HG02884 (cell line): Measurements from ENCODE around the gene RAP1GAP2.
"Not testable (repeated sequence)": the region's sequence is repeated elsewhere in the genome, so short reads cannot be mapped to it uniquely, and the experiment has no call there.

Source experiments
- ATAC-seq: cut with Tn5 transposase; IDR thresholded peaks from one replicate; pipeline ENCODE4 v1.9.1; 2021; ENCODE audit warnings: mild to moderate bottlenecking, moderate library complexity; ENCODE audit not compliant: unreplicated experiment

The RAP1GAP2 gene

GRCh38 chr17:2796164-2797125 lies at the start of gene RAP1GAP2:
Gene RAP1GAP2 (plus strand): TSS chr17:2796438. CDS start chr17:2796528, 90 bp downstream.
- no peak for ATAC-seq

- no peak for ATAC-seq
Observed at GRCh38 chr17:2749058-2749783, 47.0 kb upstream of the RAP1GAP2 start, which contains the start of gene CCDC92B. Gene CCDC92B (minus strand): TSS chr17:2749652. CDS start chr17:2735145, 14,507 bp downstream.

- no peak for ATAC-seq
Observed at GRCh38 chr17:2749784-2750181, 46.5 kb upstream of the RAP1GAP2 start.

- no peak for ATAC-seq
Observed at GRCh38 chr17:2750721-2751120, 45.5 kb upstream of the RAP1GAP2 start.

GRCh38 chr17:2751491-2751890 lies 44.7 kb upstream of the RAP1GAP2 start:
- no peak for ATAC-seq

GRCh38 chr17:2755891-2756724 lies 40.1 kb upstream of the RAP1GAP2 start:
- ATAC-seq: no peak

GRCh38 chr17:2758870-2759269 lies 37.4 kb upstream of the RAP1GAP2 start:
- no peak for ATAC-seq

GRCh38 chr17:2770129-2770528 lies 26.1 kb upstream of the RAP1GAP2 start:
- no peak for ATAC-seq

- ATAC-seq: no peak
Observed at GRCh38 chr17:2775206-2775605, 21.0 kb upstream of the RAP1GAP2 start.

- ATAC-seq: no peak
Observed at GRCh38 chr17:2776589-2777241, 19.5 kb upstream of the RAP1GAP2 start.

- ATAC-seq: no peak
Observed at GRCh38 chr17:2777242-2777867, 18.9 kb upstream of the RAP1GAP2 start.

- no peak for ATAC-seq
Observed at GRCh38 chr17:2778489-2778888, 17.7 kb upstream of the RAP1GAP2 start.

GRCh38 chr17:2779545-2779944 lies 16.7 kb upstream of the RAP1GAP2 start:
- no peak for ATAC-seq

GRCh38 chr17:2780256-2780655 lies 16.0 kb upstream of the RAP1GAP2 start:
- no peak for ATAC-seq

GRCh38 chr17:2780931-2781454 lies 15.2 kb upstream of the RAP1GAP2 start:
- no peak for ATAC-seq

GRCh38 chr17:2781598-2781997 lies 14.6 kb upstream of the RAP1GAP2 start:
- ATAC-seq: not testable (repeated sequence)

GRCh38 chr17:2782055-2782454 lies 14.2 kb upstream of the RAP1GAP2 start:
- ATAC-seq: no peak

- ATAC-seq: no peak
Observed at GRCh38 chr17:2783310-2784030, 12.8 kb upstream of the RAP1GAP2 start.

GRCh38 chr17:2784864-2785263 lies 11.4 kb upstream of the RAP1GAP2 start:
- no peak for ATAC-seq
